GM23338 (cell line): Measurements from ENCODE around the gene FASTK. TPM values are rescaled to one million over a fixed set of nuclear protein-coding genes. Genes with fewer than 3 reads are reported as not detected.

Experiments
- ATAC-seq: fragments of 200-7000 bp; cut with Tn5 transposase; 3 replicates; pipeline ENCODE4 v1.9.1; 2020
- DNase-seq: peaks from one replicate; pipeline ENCODE4 v3.0.0-alpha.2; 2015; ENCODE audit warnings: low spot score
- H2AFZ ChIP-seq: fragments of 200-600 bp; sonication (generic); 2 replicates; pipeline ENCODE4 v1.8.0; 2016; ENCODE audit warnings: antibody characterized with exemption, mild to moderate bottlenecking, moderate library complexity
- H3F3A ChIP-seq: fragments of 200-600 bp; sonication (generic); replicated peaks from 2 replicates; pipeline ENCODE4 v1.8.0; 2017; ENCODE audit warnings: antibody characterized with exemption, mixed run types, low read depth
- H3K27ac ChIP-seq: fragments of 200-600 bp; sonication (generic); 2 replicates; pipeline ENCODE4 v1.6.1; 2016; ENCODE audit warnings: low read depth
- H3K27me3 ChIP-seq: fragments of 200-600 bp; sonication (generic); 2 replicates; pipeline ENCODE4 v1.8.0; 2016; ENCODE audit warnings: mild to moderate bottlenecking, mixed run types, moderate library complexity; ENCODE audit not compliant: insufficient read depth
- H3K36me3 ChIP-seq: fragments of 200-600 bp; sonication (generic); 2 replicates; pipeline ENCODE4 v1.8.0; 2016; ENCODE audit warnings: mild to moderate bottlenecking; ENCODE audit not compliant: insufficient read depth
- H3K4me1 ChIP-seq: fragments of 200-600 bp; sonication (generic); 2 replicates; pipeline ENCODE4 v1.8.0; 2016; ENCODE audit warnings: mild to moderate bottlenecking, moderate library complexity; ENCODE audit not compliant: insufficient read depth
- H3K4me2 ChIP-seq: fragments of 200-600 bp; sonication (generic); 2 replicates; pipeline ENCODE4 v1.7.1; 2017; ENCODE audit warnings: mixed run types
- H3K4me3 ChIP-seq: fragments of 200-600 bp; sonication (generic); 2 replicates; pipeline ENCODE4 v1.6.1; 2016; ENCODE audit warnings: mixed run types
- H3K79me2 ChIP-seq: fragments of 200-600 bp; sonication (generic); replicated peaks from 2 replicates; pipeline ENCODE4 v1.8.0; 2017; ENCODE audit warnings: mild to moderate bottlenecking; ENCODE audit not compliant: insufficient read depth
- H3K9me2 ChIP-seq: fragments of 200-600 bp; sonication (generic); 2 replicates; pipeline ENCODE4 v1.8.0; 2017; ENCODE audit not compliant: insufficient read depth
- H4K20me1 ChIP-seq: fragments of 200-600 bp; sonication (generic); replicated peaks from 2 replicates; pipeline ENCODE4 v1.8.0; 2017; ENCODE audit warnings: mild to moderate bottlenecking; ENCODE audit not compliant: insufficient read depth
- H3K27ac Mint-ChIP-seq: 2 replicates; pipeline ENCODE4 v1.8.0; 2020; ENCODE audit warnings: inconsistent platforms, mild to moderate bottlenecking, moderate library complexity, mixed read lengths
- H3K27me3 Mint-ChIP-seq: 3 replicates; pipeline ENCODE4 v1.8.0; 2022; ENCODE audit warnings: low read depth, mild to moderate bottlenecking, moderate library complexity, mixed read lengths, inconsistent platforms; ENCODE audit not compliant: insufficient read depth, poor library complexity
- H3K36me3 Mint-ChIP-seq: 3 replicates; pipeline ENCODE4 v1.8.0; 2021; ENCODE audit warnings: low read depth, mild to moderate bottlenecking, inconsistent platforms, moderate library complexity, mixed read lengths
- H3K4me1 Mint-ChIP-seq: 3 replicates; pipeline ENCODE4 v1.8.0; 2020; ENCODE audit warnings: mild to moderate bottlenecking, inconsistent platforms, mixed read lengths
- H3K4me3 Mint-ChIP-seq: 3 replicates; pipeline ENCODE4 v1.8.0; 2021; ENCODE audit warnings: moderate library complexity, mild to moderate bottlenecking, inconsistent platforms, mixed read lengths
- H3K9me3 Mint-ChIP-seq: 3 replicates; pipeline ENCODE4 v1.8.0; 2020; ENCODE audit warnings: moderate library complexity, mild to moderate bottlenecking, inconsistent platforms, mixed read lengths
- CREB1 ChIP-seq: fragments of 250-450 bp; sonication (Bioruptor Pico); IDR thresholded peaks from 2 replicates; pipeline ENCODE4 v1.5.0; 2020; ENCODE audit warnings: low read depth, mild to moderate bottlenecking, moderate library complexity
- EZH2 ChIP-seq: fragments of 200-600 bp; sonication (generic); IDR thresholded peaks from one replicate; pipeline ENCODE4 v1.8.0; 2017; ENCODE audit warnings: antibody characterized with exemption, mild to moderate bottlenecking, low read depth; ENCODE audit not compliant: unreplicated experiment
- EZH2phosphoT487 ChIP-seq: fragments of 200-600 bp; sonication (generic); IDR thresholded peaks from one replicate; pipeline ENCODE4 v1.8.1; 2018; ENCODE audit warnings: antibody characterized with exemption; ENCODE audit not compliant: unreplicated experiment
- JUNB ChIP-seq: IDR thresholded peaks from one replicate; pipeline ENCODE4 v1.6.1; 2016; ENCODE audit warnings: antibody characterized with exemption; ENCODE audit not compliant: unreplicated experiment
- NANOG ChIP-seq: IDR thresholded peaks from 2 replicates; pipeline ENCODE4 v1.6.1; 2016; ENCODE audit warnings: antibody characterized with exemption, borderline replicate concordance
- POLR2AphosphoS5 ChIP-seq: IDR thresholded peaks from 2 replicates; pipeline ENCODE4 v1.6.1; 2016; ENCODE audit warnings: antibody characterized with exemption, low read depth
- STAT1 ChIP-seq: IDR thresholded peaks from one replicate; pipeline ENCODE4 v1.6.1; 2016; ENCODE audit warnings: antibody characterized with exemption; ENCODE audit not compliant: unreplicated experiment
- ZNF114 ChIP-seq: fragments of 250-450 bp; sonication (Bioruptor Pico); IDR thresholded peaks from 2 replicates; pipeline ENCODE4 v1.5.0; 2020; ENCODE audit warnings: mild to moderate bottlenecking, moderate library complexity
- ZNF331 ChIP-seq: fragments of 250-450 bp; sonication (Bioruptor Pico); IDR thresholded peaks from 2 replicates; pipeline ENCODE4 v1.5.0; 2020; ENCODE audit warnings: low read depth, mild to moderate bottlenecking, moderate library complexity
- ZNF462 ChIP-seq: fragments of 250-450 bp; sonication (Bioruptor Pico); IDR thresholded peaks from 2 replicates; pipeline ENCODE4 v1.5.0; 2020; ENCODE audit warnings: mild to moderate bottlenecking, moderate library complexity
- polyA plus RNA-seq: library from polyadenylated mRNA; unstranded; fragments of >200 nt; fragmentation: Nextera tagmentation; extraction: Ambion mirVana; gene quantifications from 2 replicates; pipeline ENCODE4 v1.2.1, GENCODE V29; 2016
- total RNA-seq: library from RNA; depleted of rRNA; stranded (reverse); fragments of >200 nt; shearing (Covaris generic); gene quantifications from 2 replicates; pipeline ENCODE4 v1.2.3, GENCODE V29; 2014
- TF ChIP-seq, protein P1 (sequence below): IDR thresholded peaks from 2 replicates; pipeline ENCODE4 v1.6.1; 2016; ENCODE audit warnings: antibody characterized with exemption
- TF ChIP-seq, protein P2 (sequence below), 2 experiments: fragments of 200-600 bp in 1 of 2; sonication (generic) in 1 of 2; conservative IDR thresholded peaks; 2 replicates each; pipeline versions ENCODE4 v1.5.1 to v1.6.1; 2016 to 2017; ENCODE audit warnings: antibody characterized with exemption in 2 of 2, low read depth in 2 of 2, mild to moderate bottlenecking in 2 of 2, moderate library complexity in 1 of 2
- TF ChIP-seq, protein P3 (sequence below): IDR thresholded peaks from one replicate; pipeline ENCODE4 v1.6.1; 2018; ENCODE audit warnings: antibody characterized with exemption; ENCODE audit not compliant: unreplicated experiment

The FASTK gene
- total and polyA plus RNA-seq, 2 experiments from 2014 or later = 37.4 to 57.4 TPM

GRCh38 chr7:151128716-151129115, 48.1 kb upstream of the FASTK start:
- Histone ChIP-seq H4K20me1 (peaks cover 23% of the 10 kb centered on the region), H3K4me3 (no peak overlapping the region), H3K36me3 (no peaks in the 10 kb centered on the region), H3K9me2 (no peaks in the 10 kb centered on the region), H2AFZ (no peak overlapping the region), H3K27ac (no peak overlapping the region), H3K79me2 (no peaks in the 10 kb centered on the region), H3K4me2 (no peak overlapping the region), H3K27me3 (peaks cover 22% of the 10 kb centered on the region), H3K4me1 (peaks cover 12% of the 10 kb centered on the region), H3F3A (peaks cover 17% of the 10 kb centered on the region)
- peaks cover 29% of the 10 kb centered on the region for H3K36me3 Mint-ChIP-seq
- ATAC-seq = no peak
- TF ChIP-seq EZH2phosphoT487 (no peak), NANOG (no peak), CREB1 (CRISPR knock-in tag) (no peak), ZNF331 (CRISPR knock-in tag) (no peak), ZNF462 (no peak), STAT1 (no peak), JUNB (no peak), POLR2AphosphoS5 (no peak), EZH2 (no peak), ZNF114 (CRISPR knock-in tag) (no peak)
- TF ChIP-seq, protein P1, sequence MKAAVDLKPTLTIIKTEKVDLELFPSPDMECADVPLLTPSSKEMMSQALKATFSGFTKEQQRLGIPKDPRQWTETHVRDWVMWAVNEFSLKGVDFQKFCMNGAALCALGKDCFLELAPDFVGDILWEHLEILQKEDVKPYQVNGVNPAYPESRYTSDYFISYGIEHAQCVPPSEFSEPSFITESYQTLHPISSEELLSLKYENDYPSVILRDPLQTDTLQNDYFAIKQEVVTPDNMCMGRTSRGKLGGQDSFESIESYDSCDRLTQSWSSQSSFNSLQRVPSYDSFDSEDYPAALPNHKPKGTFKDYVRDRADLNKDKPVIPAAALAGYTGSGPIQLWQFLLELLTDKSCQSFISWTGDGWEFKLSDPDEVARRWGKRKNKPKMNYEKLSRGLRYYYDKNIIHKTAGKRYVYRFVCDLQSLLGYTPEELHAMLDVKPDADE = no peak
- TF ChIP-seq, protein P2, sequence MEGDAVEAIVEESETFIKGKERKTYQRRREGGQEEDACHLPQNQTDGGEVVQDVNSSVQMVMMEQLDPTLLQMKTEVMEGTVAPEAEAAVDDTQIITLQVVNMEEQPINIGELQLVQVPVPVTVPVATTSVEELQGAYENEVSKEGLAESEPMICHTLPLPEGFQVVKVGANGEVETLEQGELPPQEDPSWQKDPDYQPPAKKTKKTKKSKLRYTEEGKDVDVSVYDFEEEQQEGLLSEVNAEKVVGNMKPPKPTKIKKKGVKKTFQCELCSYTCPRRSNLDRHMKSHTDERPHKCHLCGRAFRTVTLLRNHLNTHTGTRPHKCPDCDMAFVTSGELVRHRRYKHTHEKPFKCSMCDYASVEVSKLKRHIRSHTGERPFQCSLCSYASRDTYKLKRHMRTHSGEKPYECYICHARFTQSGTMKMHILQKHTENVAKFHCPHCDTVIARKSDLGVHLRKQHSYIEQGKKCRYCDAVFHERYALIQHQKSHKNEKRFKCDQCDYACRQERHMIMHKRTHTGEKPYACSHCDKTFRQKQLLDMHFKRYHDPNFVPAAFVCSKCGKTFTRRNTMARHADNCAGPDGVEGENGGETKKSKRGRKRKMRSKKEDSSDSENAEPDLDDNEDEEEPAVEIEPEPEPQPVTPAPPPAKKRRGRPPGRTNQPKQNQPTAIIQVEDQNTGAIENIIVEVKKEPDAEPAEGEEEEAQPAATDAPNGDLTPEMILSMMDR (conservative IDR thresholded peaks at IDR 0.05; ENCODE audit: low read depth in 2 of 2) = no peak
- TF ChIP-seq, protein P3, sequence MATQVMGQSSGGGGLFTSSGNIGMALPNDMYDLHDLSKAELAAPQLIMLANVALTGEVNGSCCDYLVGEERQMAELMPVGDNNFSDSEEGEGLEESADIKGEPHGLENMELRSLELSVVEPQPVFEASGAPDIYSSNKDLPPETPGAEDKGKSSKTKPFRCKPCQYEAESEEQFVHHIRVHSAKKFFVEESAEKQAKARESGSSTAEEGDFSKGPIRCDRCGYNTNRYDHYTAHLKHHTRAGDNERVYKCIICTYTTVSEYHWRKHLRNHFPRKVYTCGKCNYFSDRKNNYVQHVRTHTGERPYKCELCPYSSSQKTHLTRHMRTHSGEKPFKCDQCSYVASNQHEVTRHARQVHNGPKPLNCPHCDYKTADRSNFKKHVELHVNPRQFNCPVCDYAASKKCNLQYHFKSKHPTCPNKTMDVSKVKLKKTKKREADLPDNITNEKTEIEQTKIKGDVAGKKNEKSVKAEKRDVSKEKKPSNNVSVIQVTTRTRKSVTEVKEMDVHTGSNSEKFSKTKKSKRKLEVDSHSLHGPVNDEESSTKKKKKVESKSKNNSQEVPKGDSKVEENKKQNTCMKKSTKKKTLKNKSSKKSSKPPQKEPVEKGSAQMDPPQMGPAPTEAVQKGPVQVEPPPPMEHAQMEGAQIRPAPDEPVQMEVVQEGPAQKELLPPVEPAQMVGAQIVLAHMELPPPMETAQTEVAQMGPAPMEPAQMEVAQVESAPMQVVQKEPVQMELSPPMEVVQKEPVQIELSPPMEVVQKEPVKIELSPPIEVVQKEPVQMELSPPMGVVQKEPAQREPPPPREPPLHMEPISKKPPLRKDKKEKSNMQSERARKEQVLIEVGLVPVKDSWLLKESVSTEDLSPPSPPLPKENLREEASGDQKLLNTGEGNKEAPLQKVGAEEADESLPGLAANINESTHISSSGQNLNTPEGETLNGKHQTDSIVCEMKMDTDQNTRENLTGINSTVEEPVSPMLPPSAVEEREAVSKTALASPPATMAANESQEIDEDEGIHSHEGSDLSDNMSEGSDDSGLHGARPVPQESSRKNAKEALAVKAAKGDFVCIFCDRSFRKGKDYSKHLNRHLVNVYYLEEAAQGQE = no peak
- H3K4me3 Mint-ChIP-seq = no peak overlapping the region
- H3K27me3 Mint-ChIP-seq = peaks cover 39% of the 10 kb centered on the region
- H3K4me1 Mint-ChIP-seq = peaks cover 28% of the 10 kb centered on the region
- H3K27ac Mint-ChIP-seq = no peak overlapping the region
- DNase-seq = no peak
- no peaks in the 10 kb centered on the region for H3K9me3 Mint-ChIP-seq
